Bone marrow (tissue), 2 donors: ENCODE data around the gene GTPBP8.
A peak's percentile ranks its signal among the peaks of the same experiment; 100 is the strongest.
"Not testable (repeated sequence)": the region's sequence is repeated elsewhere in the genome, so short reads cannot be mapped to it uniquely, and the experiment has no call there.

Experiments
- DNase-seq, 2 donors: peaks; one replicate each; lab custom pipeline; 2025; lab: John Stamatoyannopoulos, UW

The GTPBP8 gene

DNA sequence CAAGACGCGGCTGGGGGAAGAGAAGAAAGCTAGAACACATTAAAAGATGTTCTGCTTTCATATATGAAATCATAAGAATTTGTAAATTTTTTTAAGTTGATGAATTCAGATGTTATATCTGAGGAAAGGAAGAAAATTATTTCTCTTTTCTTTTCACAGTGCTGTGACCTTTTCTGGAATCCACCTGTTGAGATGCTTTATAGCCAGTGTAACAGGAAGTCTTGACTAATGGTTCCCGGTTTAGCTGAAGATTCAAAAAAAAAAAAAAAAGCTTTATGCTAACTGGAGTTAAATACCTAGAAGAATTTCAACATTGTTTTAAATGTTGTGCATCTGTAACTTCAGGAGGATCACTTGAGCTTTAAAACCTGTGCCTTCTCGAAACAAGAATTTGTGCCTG lies 9.9 kb downstream of the GTPBP8 start:
- no peak for DNase-seq

DNA sequence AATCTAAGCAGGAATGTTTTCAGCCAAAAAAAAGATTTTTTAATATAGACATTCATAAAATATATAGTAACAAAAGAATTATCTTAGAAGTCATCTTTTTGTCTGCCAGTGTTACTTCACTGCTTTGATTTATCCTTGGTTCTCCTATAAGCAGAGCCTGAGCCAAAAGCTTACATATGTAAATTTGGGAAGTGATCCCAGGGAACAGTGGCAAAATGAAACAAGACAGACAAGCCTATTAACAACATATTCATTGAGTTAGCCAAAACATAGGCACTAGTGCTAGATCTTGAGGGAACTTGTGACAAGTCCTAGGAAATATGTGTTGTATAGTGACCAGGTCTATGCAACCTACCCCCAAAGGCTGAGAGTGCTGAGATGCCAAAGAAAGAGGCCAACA lies 11.3 kb downstream of the GTPBP8 start:
- no peak for DNase-seq

DNA sequence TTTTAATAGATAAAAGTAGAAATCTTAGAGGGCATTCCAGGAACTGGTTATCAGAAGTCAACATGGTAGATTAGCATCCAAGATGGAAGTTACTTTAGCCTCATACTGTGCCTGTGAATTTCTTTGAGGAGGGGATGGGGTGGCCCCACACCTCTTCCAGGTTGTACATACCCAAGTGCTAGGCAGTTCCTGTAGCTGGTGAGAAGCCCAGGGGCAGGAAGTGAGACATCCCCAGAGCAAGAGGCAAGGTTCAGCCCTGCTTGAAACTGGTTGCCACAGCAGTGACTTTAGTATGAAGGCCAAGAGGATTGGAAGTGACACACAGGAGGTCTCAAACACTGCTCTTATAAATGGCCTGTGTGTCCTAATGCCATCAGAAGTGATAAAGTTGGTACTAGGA lies 11.9 kb downstream of the GTPBP8 start:
- DNase-seq = no peak

DNA sequence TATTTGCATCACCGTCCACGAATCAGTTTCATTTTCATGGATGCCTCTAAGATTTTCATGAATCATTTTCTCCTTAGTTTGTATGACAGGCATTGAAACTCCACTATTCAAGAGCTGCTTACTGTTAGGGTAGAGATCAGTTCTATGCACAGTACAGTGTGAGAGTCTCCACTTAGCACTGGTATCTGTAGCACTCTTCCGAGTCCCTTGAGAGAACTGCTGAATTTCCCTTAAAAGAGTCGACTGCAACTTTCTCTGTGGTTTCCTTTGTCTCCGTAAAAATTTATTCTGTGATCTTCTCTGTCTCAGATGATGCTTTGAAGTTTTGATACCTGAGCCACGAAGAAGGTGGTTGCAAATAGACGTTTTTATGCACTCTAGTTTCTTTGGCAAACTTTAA lies 14.8 kb downstream of the GTPBP8 start:
- no peak for DNase-seq

DNA sequence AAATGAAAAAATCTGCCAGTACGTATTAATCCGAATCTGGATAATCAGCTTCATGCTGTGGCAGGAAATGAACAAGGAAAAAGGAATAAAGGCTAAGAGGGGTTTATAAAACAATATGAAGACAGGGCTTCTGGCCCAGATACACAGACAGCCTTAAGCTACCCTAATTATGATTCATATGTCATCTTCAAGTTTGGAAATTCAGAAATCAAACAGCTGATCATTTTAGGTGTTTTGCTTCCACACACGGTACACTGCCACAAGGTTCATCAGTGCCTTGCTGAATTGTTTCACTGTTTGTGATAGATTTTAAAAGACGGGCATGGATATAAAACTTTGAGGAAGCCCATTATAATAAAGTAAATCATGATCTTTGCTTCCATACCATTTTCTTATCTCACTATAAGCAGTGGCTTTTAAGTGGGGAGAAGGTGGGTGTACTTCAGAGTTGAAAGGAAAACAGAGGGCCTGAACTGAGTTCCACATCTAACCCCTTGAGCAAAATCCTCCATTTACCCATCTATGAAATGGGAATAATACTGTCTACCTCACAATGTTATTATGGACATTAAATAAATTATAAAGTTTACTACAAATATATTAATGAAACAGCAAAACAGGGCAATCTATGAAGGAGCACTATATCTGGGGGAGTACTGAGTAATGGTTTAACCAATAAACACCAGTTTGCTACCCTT lies 15.7 kb downstream of the GTPBP8 start:
- DNase-seq = no peak

DNA sequence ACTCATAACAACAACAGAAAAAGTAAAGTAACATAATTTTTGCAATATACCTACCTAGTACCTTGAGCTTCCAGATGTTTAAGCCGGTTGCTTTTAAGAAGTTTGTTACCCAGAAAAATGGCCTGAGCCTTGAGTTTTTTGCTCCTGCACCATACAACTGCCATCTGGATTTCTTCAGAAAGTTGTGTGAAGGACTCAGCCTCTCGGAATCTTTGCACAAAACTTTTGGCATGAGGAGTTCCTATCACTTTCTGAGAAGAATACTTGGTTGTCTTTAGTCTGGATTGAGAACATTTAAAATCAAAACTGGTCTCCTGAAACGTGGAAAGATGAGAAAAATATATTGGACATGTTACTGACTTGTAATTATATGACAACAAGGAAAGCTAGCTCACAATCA lies 17.3 kb downstream of the GTPBP8 start:
- DNase-seq = no peak

DNA sequence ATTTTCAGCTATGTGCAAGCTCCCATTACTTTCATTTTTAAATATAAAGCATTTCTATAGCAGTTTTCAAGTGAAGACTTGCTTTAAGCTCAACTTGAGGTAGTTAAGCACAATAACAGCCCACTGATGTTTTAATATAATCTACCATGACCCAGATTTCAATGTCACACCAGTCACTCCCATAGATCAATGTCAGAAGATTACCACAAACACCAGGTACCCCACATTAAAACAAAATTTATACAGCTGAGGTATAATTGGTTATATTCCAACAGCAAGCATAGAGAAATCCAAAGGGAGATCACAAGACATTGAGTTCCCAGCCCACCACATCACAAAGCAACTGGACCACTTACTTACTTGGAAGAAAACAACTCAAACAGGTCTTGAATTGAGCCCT lies 22.8 kb downstream of the GTPBP8 start:
- no peak for DNase-seq

DNA sequence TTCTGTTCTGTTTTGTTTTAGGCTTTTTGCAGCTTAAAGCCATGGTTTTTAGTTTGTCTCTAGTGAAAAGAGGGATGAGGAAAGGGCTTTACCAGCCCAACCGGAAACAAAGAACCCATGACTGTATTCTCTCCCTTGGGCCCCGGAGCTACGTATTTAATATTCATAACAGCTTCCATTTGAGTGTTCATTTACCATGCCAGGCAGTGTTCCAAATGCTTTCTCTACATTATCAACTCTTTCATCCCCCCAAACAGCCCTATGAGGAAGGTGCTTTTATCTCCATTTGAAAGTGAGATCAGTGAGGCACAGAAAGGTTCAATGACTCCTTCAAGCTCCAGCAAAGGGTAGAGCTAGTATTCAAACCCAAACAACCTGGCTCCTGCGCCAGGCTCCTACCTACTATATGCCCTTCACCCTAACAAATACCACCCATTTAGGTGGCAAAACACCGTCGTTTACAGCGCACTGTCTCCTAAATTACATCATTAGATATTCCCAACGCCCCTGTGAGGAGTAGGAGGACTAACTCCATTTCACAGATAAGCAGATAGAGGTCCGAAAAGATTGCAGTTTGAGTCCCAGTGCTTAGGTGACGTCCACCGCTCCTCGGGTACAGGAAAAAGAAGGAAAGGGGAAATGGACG lies 27.9 kb downstream of the GTPBP8 start:
- no peak for DNase-seq

DNA sequence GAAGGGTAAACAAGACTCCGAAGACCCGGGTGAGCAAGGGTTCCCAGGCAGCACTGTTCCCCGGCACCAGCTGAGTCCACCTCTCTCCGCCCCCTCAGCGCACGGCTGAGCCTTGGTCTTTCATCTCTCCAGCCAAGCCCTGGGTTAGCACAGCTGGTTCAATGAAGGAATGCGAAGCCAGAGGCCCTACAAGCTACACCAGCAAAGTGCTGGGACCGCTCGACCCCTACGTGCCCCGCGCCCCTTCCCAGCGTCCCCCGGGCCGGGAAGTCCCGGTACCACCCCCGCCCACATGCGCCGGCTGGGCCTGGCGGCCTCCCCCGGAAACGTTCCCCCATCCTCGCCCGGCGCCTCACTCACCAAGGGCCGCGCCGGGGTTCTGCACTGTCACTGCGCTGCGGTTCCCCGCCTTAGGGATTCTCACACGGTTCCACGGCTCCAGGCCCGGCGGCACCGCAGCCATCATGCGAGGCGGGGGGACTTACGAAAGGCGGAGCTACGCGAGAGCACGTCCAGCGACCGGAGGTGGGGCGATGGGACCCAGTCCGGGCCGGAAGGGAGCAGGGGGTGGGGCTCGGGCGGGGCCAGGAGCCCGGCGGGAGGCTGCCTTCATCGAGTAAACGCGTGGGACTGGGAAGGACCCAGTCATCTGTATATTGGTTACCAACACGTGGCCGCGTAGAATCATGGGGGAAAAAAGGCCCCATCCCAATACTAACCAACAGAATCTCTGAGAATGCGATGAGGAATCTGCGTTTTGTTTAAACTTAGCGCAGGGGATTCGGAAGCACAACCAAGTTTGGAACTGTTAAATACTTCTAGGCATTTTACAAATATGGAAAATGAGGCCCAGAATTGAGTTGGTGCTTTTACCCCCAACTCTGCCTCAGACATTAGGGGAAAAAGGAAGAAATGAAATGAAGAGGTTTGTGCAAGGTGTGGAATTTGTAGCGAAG lies 28.7 kb downstream of the GTPBP8 start:
- DNase-seq = peak; percentile 68 to 79

DNA sequence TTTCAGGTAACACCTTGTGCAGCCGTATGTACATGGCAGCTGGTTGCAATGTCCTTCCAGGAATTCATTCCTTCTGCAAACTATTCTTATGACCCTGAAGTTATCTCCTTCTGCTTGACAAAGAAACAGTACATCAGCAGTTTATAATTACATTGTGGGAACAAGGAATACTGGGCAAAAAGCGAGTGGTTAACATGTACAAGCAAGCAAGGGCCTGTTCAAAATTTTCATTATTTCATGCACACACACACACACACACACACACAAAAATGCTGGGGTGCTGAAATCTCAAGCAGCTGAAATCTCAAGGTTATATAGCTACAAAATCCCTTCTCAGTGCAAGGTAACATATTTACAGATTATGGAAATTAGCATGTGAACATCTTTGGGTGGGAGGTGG lies 30.7 kb downstream of the GTPBP8 start:
- no peak for DNase-seq

DNA sequence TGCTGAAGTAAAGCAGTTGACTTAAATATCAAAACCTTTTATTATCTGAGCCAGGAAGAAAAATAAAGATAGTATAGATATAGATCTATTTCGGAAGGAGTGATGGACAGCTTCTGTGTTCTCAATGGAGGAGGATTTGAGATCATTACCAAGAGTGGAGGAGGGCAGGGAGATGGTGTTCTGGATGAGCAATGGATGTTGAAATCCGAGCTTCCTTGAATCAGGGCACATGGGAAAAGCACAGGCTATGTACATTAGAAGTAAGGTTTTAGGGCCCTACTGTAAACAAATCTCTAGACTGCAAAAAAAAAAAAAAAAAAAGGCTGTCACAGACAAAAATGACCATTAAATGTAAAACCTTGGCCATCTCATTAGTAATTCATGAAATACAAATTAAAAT lies 43.2 kb downstream of the GTPBP8 start:
- DNase-seq = no peak

DNA sequence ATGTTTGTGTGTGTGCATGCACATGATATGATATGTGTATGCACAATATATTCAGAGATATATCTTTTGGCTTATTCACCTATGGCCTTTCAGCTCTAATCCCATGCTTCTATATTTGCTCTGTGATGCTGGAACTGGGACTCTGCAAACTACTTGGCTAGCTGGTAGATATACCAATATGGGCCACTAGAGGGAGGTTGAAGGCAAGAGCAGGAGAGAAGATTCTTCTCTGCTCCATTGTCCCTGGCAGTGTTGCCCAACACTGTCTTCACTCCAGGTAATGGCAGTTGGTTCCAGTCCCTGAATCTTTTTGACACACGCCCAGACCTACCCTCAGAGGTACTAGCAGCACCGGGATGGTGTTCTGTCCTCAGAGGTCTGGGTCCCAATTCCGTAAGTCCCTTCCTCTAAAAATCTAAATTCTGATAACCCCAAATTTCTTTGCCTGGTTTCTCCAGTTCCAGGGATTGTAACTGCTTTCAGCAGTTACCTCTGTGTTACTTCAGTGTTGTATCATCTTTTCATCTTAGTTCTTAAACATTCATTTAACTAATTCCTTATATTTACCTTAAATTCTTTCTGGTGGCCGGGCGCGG lies 44.7 kb downstream of the GTPBP8 start:
- DNase-seq = peak in 1 of 2 donors; percentile 21

DNA sequence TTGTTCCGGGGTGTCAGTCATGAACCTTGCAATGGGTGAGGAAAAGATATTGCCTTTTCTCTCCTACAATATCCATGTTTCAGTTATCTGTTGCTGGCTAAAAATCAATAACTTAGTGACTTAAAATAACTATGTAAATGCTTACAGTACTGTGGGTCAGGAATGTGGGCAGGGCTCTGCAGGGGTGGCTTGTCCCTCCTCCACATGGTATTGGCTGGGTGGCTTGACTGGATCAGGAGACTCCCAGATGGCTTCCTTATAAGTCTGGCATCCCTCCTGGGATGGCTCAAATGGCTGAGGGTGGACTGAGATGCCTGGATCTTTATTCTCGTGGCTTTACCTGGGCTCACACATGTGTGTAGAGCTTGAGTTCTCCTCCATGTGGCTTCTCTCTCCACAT lies 47.5 kb downstream of the GTPBP8 start:
- DNase-seq = no peak

DNA sequence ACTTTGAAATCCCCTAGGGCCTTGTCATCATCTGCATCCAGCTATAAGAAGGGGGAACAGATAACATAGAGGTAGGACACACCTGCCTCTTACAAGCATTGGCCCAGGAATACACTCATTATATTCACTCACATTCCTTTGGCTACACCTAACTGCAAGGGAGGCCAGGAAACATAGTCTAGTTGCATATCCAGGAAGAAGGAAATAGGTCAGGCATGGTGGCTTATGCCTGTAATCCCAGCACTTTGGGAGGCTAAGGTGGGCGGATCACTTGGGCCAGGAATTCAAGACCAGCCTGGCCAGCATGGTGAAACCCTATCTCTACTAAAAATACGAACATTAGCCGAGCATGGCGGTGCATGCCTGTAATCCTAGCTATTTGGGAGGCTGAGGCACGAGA lies 48.8 kb downstream of the GTPBP8 start:
- no peak for DNase-seq

DNA sequence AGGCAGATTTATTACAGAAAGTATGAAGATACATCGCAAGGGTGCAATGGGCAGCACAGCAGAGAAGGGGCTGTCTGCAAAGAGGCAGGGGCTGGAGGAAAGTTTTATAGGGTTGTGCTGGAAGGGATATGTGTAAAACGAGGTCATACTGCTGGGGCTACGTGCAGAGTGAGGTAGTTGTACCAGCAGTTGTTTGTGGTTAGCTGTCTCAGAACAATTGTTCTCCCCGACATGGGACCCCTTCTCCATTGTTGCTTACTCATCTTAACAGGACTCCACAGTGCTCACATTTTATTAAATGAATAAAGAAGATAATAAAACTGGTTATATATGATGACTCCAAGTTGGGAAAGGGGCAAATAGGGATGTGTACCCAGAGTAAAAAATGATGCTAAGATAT lies 49.4 kb downstream of the GTPBP8 start:
- DNase-seq = no peak

DNA sequence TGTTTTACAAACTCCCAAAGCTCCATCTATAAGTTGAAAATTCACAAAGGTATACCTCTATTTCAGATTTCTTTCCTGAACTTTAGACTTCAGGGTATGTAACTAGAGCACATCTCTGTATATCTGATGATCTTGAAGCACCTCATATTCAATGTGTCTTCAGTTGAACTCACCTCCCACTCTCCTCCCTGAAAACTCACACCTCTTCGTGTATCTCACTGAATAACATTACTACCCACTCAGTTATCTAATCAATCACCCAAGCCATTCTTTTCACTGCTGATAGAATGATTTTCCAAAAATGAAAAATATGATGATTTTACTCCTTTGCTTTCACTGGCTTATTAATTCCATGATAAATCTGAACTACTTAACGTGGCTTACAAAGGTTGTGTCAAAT lies 52.9 kb downstream of the GTPBP8 start:
- DNase-seq = no peak

DNA sequence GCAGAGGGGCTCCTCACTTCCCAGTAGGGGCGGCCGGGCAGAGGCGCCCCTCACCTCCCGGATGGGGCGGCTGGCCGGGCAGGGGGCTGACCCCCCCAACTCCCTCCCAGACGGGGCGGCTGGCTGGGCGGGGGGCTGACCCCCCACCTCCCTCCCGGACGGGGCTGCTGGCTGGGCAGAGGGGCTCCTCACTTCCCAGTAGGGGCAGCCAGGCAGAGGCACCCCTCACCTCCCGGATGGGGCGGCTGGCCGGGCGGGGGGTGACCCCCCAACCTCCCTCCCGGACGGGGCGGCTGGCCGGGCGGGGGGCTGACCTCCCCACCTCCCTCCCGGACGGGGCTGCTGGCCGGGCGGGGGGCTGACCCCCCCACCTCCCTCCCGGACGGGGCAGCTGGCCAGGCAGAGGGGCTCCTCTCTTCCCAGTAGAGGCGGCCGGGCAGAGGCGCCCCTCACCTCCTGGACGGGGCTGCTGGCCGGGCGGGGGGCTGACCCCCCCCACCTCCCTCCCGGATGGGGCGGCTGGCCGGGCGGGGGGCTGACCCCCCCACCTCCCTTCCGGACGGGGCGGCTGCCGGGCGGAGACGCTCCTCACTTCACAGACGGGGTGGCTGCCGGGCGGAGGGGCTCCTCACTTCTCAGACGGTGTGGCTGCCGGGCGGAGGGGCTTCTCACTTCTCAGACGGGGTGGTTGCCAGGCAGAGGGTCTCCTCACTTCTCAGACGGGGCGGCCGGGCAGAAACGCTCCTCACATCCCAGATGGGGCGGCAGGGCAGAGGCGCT lies 55.6 kb downstream of the GTPBP8 start:
- DNase-seq = not testable (repeated sequence)

DNA sequence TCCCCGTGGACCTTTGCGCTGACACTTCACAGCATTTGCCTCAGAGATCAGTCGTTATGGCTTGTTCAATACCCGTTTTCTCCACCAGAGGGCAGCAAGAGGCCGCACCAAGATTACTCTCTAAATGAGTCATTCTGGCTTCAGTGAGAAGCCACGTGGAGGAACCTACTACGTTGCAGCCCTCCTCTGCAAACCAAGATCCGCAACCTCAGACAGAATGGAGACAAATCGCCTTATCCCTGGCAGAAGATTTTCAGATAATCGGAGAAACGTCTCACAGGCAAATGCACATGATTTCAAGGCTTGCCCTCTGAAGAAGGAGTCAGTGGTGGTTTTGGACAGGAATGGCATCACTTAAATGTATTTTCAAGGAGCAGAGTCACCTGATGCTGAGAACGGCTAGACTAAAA lies 60.5 kb downstream of the GTPBP8 start:
- DNase-seq = peak; percentile 48 to 49
